H1 (cell line): Measurements from ENCODE around the gene MDH1B. TPM values are rescaled to one million over a fixed set of nuclear protein-coding genes. Genes with fewer than 3 reads are reported as not detected.

Experiments
- polyA plus RNA-seq, 7 experiments: library from polyadenylated mRNA; depleted of rRNA in 3 of 7; stranded (reverse) in 5 of 7; unstranded in 2 of 7; fragments of >200 nt in 5 of 7; fragments of 200-250 nt in 2 of 7; gene quantifications; 1 replicate in 5 of 7; 2 replicates in 1 of 7; 4 replicates in 1 of 7; pipeline versions ENCODE4 v1.2.1 to v1.2.3, GENCODE V29; 2011 to 2013; ENCODE audit warnings: missing spikeins in 2 of 7, mixed read lengths in 2 of 7
- total RNA-seq: library from RNA; stranded (reverse); fragmentation: NEBNext Ultra II Directional; extraction: Animal tissue kit (Norgen Biotek cat#: 25700); gene quantifications from 2 replicates; pipeline ENCODE4 v1.2.1, GENCODE V29; 2021
- TF ChIP-seq, protein P1 (sequence below): IDR thresholded peaks from 2 replicates; pipeline ENCODE4 v1.6.1; 2011; ENCODE audit warnings: low read length, improper control_type of control experiment

MDH1B gene
- total and polyA plus RNA-seq, 2 of the 8 experiments (the other 6 are each of a cell fraction or from before 2014, with no cell fraction given), result 1.5 to 2.1 TPM

DNA sequence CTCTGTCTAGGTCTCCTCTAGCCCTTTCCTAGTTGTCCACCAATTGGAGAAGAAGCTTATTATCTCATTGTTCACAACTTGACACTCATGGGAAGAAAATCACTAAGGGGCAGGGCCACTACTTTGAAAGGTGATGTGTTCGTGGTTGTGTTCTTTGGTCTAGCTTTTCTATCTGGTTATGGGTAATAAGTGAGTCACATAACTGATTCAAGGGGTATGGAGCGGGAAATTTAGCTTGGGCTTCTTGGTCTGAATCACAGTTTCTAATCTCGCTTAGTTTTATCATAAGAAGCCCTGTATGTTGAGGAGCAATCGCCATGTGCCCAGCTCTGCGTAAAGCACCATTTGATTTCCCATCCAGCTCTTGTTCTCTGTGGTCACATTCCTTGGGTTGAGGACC is 28.2 kb downstream of the MDH1B start (continued):
- TF ChIP-seq, protein P1, sequence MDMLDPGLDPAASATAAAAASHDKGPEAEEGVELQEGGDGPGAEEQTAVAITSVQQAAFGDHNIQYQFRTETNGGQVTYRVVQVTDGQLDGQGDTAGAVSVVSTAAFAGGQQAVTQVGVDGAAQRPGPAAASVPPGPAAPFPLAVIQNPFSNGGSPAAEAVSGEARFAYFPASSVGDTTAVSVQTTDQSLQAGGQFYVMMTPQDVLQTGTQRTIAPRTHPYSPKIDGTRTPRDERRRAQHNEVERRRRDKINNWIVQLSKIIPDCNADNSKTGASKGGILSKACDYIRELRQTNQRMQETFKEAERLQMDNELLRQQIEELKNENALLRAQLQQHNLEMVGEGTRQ, result no peak
